PFSK-1 (cell line): ENCODE measurements around the gene GPR25.

Experiments
- FOXP2 ChIP-seq: optimal IDR thresholded peaks from 2 replicates; pipeline ENCODE3; 2011; ENCODE audit warnings: borderline replicate concordance, control low read depth, inconsistent platforms; ENCODE audit not compliant: insufficient read depth; ENCODE audit errors: extremely low read length, extremely low read depth
- POLR2AphosphoS5 ChIP-seq: IDR thresholded peaks from 2 replicates; pipeline ENCODE4 v1.6.1; 2012; ENCODE audit warnings: low read depth, mild to moderate bottlenecking, control low read depth, low read length, moderate library complexity
- SIN3A ChIP-seq: IDR thresholded peaks from 2 replicates; pipeline ENCODE4 v1.6.1; 2012; ENCODE audit warnings: mild to moderate bottlenecking, low read length, moderate library complexity, borderline replicate concordance; ENCODE audit not compliant: insufficient read depth
- TAF1 ChIP-seq: IDR thresholded peaks from 2 replicates; pipeline ENCODE4 v1.6.1; 2012; ENCODE audit warnings: low read length, control low read depth, borderline replicate concordance; ENCODE audit not compliant: insufficient read depth
- TF ChIP-seq, protein P1 (sequence below), 2 experiments: IDR thresholded peaks; 2 replicates each; pipeline versions ENCODE4 v1.6.1 to v1.8.0; 2011 to 2012; ENCODE audit warnings: low read depth in 2 of 2, low read length in 2 of 2, control low read depth in 1 of 2, inconsistent platforms in 1 of 2, mild to moderate bottlenecking in 1 of 2, moderate library complexity in 1 of 2; ENCODE audit not compliant: insufficient read depth in 1 of 2

DNA sequence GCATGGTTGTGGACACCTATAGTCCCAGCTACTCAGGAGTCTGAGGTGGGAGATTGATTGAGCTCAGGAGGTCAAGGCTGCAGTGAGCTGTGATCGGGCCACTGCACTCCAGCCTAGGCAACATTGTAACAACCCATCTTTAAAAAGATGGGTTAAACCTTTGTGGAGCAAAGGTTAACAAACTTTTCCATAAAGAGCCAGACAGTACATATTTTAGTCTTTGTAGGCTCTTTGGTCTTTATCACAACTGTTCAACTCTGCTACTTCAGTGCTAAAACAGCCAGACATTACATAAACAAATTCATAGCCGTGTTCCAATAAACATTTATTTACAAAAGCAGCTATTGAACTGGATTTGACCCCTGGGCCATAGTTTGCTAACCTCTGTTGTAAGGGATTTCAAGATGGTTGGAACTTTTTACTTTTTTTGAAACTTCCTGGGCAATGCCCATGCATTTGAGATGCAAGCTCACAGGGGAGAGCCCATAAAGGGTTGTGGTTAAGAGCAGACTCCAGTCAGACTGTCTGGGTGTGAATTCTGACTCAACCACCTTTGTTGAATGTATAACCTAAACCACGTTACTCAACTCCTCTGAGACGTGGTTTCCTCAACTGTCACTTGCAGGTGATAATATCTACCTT lies 32.8 kb downstream of the GPR25 start:
- TF ChIP-seq POLR2AphosphoS5, result no peak
- TF ChIP-seq TAF1, result no peak
- TF ChIP-seq SIN3A, result no peak
- no peak for TF ChIP-seq FOXP2
- TF ChIP-seq, protein P1, sequence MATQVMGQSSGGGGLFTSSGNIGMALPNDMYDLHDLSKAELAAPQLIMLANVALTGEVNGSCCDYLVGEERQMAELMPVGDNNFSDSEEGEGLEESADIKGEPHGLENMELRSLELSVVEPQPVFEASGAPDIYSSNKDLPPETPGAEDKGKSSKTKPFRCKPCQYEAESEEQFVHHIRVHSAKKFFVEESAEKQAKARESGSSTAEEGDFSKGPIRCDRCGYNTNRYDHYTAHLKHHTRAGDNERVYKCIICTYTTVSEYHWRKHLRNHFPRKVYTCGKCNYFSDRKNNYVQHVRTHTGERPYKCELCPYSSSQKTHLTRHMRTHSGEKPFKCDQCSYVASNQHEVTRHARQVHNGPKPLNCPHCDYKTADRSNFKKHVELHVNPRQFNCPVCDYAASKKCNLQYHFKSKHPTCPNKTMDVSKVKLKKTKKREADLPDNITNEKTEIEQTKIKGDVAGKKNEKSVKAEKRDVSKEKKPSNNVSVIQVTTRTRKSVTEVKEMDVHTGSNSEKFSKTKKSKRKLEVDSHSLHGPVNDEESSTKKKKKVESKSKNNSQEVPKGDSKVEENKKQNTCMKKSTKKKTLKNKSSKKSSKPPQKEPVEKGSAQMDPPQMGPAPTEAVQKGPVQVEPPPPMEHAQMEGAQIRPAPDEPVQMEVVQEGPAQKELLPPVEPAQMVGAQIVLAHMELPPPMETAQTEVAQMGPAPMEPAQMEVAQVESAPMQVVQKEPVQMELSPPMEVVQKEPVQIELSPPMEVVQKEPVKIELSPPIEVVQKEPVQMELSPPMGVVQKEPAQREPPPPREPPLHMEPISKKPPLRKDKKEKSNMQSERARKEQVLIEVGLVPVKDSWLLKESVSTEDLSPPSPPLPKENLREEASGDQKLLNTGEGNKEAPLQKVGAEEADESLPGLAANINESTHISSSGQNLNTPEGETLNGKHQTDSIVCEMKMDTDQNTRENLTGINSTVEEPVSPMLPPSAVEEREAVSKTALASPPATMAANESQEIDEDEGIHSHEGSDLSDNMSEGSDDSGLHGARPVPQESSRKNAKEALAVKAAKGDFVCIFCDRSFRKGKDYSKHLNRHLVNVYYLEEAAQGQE (IDR thresholded peaks at IDR 0.05; ENCODE audit: insufficient read depth in 1 of 2, low read depth in 2 of 2, low read length in 2 of 2), result no peak
